SK-N-MC (cell line): ENCODE results near the gene MAPK13.

Source experiments
- EZH2 ChIP-seq: fragments of 200-600 bp; sonication (generic); IDR thresholded peaks from one replicate; pipeline ENCODE4 v1.6.1; 2017; ENCODE audit warnings: antibody characterized with exemption
- POLR2AphosphoS5 ChIP-seq: IDR thresholded peaks from 2 replicates; pipeline ENCODE4 v1.6.1; 2012; ENCODE audit warnings: mild to moderate bottlenecking, low read depth, low read length, borderline replicate concordance

GRCh38 chr6:36094753-36095496, 35.4 kb upstream of the MAPK13 start:
- TF ChIP-seq EZH2, result no peak
- no peak for TF ChIP-seq POLR2AphosphoS5
